ENCODE measurements around the gene MOXD1. TPM values are rescaled to one million over a fixed set of nuclear protein-coding genes. Genes with fewer than 3 reads are reported as not detected.
A peak's percentile ranks its signal among the peaks of the same experiment; 100 is the strongest.

The MOXD1 gene
- polyA plus RNA-seq (2012; ENCODE audit: low read depth, missing spikeins) = 5.2 TPM

DNA sequence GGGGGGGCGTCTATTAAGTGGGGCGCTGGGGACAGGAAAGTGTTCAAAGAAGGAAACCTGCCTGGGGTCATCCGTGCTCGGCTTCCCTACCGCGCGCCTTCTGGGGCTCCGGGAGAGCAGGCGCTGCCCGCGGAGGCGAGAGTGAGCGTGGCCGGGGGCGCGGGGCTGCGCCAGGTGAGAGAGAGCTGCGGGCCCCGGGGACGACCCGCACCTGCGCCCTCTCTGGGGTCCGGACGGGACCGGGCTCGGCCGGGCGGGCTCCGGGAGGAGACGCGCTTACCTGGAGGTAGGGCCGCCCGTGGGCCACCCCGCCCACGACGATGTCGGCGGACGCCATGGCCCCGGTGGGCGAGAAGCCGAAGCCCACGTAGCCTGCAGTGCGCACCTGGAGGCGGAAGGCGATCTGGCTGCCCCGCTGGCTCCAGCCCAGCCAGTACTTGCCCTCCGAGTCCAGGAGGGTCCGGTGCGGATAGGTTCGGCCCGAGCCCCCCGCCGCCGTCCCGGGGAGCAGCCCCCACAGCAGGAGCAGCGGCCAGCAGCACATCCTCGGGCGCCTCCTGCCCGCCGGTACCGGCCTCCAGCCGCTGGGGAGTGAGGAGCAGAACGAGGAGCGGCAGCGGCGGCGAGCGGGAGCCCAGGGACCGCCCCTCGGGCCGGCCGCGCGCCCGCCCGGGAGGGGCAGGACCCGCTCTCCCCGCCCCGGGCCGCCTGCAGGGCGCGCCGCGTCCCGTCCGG is at the start of gene MOXD1:
Gene MOXD1, minus strand, starts transcription at position 593 of the 735 bp plus-strand sequence. Its CDS starts 49 bp downstream, at position 544.
- FAIRE-seq (no peak), DNase-seq (ENCODE audit: insufficient read length, low spot score) (peak; percentile 41)
- TF ChIP-seq PAX5 (IDR thresholded peaks at IDR 0.05; ENCODE audit: insufficient read depth, low read length, severe bottlenecking) = no peak
- no peak for TF ChIP-seq SPI1 (IDR thresholded peaks at IDR 0.05; ENCODE audit: low read depth, low read length)
- no peak for TF ChIP-seq POLR2A (IDR thresholded peaks at IDR 0.05; ENCODE audit: low read depth, low read length)
- TF ChIP-seq TAF1 (IDR thresholded peaks at IDR 0.05; ENCODE audit: low read depth, low read length) = no peak
- TF ChIP-seq POLR2AphosphoS5 (IDR thresholded peaks at IDR 0.05; ENCODE audit: low read depth, low read length) = no peak
- TF ChIP-seq POU2F2 (IDR thresholded peaks at IDR 0.05; ENCODE audit: low read depth, low read length) = no peak

DNA sequence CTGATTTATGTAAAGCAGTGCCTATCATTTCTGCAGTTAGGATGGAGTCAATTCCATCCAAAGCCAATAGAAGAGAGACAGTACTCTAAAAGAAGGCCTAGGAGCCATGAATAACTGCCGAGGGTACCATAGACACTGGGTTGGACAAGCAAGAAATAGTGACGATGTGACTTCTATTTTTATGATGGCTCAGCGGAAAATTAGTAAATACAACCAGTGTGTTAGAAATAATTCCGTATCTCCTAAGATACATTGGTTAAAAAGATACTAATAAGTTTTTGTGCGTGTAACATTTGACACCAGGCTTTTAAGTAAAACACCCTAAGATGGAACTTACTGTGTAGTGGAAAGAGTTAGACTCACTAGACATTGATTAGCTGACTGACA is 45.6 kb upstream of the MOXD1 start:
- DNase-seq (ENCODE audit: insufficient read length, low spot score) = no peak
- TF ChIP-seq POU2F2 (IDR thresholded peaks at IDR 0.05; ENCODE audit: low read depth, low read length) (no peak), POLR2AphosphoS5 (IDR thresholded peaks at IDR 0.05; ENCODE audit: low read depth, low read length) (no peak), POLR2A (IDR thresholded peaks at IDR 0.05; ENCODE audit: low read depth, low read length) (no peak), TAF1 (IDR thresholded peaks at IDR 0.05; ENCODE audit: low read depth, low read length) (no peak), PAX5 (IDR thresholded peaks at IDR 0.05; ENCODE audit: insufficient read depth, low read length, severe bottlenecking) (no peak), SPI1 (IDR thresholded peaks at IDR 0.05; ENCODE audit: low read depth, low read length) (no peak)
- no peak for FAIRE-seq

DNA sequence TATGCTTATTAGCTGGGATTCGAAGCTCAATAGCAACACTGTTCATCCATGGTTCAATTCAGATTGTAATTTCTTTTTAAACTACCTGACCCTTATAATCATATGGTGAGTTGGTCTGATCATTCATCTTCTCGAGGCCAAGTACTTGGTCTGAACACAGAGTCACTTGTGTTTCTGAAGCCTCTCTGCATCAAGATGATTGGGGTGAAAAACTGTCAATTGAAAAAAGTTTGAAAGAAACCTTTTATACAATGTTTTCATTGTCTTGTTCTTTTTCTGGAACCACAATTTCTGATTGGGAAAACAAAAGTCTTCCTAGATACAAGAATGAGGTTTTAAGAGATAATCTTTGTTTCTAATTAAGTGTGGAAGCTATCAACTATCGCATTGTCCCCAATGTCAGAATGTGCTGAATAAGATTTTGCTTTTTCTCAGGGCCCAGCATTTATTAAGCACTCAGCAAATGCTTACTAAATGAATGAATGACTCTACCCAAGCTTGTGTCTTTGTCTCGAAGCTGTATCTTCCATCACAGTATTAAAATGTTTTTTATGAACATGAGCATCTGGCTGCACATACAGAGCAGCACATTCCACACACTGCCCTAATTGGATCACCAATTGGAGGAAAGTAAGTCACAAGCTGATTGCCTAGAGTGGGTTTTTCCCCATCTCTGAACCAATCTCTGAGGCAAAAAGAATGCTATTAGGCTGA is 45.0 kb upstream of the MOXD1 start:
- DNase-seq (ENCODE audit: insufficient read length, low spot score) (no peak), FAIRE-seq (no peak)
- TF ChIP-seq POLR2A (IDR thresholded peaks at IDR 0.05; ENCODE audit: low read depth, low read length) (no peak), POLR2AphosphoS5 (IDR thresholded peaks at IDR 0.05; ENCODE audit: low read depth, low read length) (no peak)

DNA sequence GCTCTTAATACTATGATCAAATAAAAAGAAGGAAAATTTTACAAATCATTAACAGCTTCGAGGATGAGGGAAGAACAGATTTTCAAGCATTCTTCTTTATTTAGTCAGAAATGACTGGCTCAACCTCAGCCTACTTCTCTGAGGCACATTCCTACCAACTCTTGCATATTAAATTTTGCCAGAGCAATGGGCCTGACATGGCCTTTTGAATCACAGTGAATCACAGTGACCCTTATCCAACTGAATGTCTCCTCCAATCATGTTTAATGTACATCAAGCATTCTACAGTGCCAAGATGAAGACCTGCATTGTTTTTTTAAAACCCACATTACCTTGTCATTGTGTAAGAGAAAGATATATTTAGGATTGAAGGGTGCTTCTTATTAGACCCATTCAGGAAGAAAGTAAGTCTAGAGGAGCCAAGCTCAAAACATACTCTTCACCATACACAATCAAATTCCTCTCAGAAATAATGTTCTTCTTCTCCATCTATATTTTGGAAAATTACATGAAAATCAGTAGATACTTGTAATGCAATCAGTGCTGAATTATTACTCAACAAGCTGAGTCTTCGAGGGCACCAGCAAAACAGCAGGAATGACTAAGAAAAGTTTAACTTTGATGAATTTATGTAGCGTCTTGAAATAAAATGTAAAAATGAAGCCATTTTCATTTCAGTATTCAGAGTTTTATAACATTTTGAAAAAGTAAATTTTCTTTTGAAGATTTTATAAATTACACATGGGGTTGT is 44.1 kb upstream of the MOXD1 start:
- no peak for DNase-seq (ENCODE audit: insufficient read length, low spot score)
- no peak for FAIRE-seq
- TF ChIP-seq POLR2AphosphoS5 (IDR thresholded peaks at IDR 0.05; ENCODE audit: low read depth, low read length) = no peak
- TF ChIP-seq PAX5 (IDR thresholded peaks at IDR 0.05; ENCODE audit: insufficient read depth, low read length, severe bottlenecking) = no peak
- no peak for TF ChIP-seq POU2F2 (IDR thresholded peaks at IDR 0.05; ENCODE audit: low read depth, low read length)
- no peak for TF ChIP-seq SPI1 (IDR thresholded peaks at IDR 0.05; ENCODE audit: low read depth, low read length)
- TF ChIP-seq POLR2A (IDR thresholded peaks at IDR 0.05; ENCODE audit: low read depth, low read length) = no peak
- TF ChIP-seq TAF1 (IDR thresholded peaks at IDR 0.05; ENCODE audit: low read depth, low read length) = no peak

DNA sequence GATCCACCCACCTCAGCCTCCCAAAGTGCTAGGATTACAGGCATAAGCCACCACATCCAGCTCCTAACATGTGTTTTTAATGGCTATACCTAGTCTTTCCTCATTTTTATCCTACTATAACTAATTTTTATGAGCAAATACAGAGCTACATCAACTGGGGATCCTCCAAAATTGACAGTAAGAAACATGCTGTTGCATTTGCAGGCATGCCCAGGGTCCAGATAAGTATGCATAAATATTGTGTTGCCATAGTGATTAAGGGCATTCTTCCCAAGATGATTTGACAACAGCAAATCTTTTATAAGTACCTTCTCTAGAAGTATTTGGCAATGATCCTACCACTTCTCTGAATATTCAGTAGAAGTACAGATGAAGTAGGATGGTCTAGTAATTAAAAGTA is 41.9 kb upstream of the MOXD1 start:
- FAIRE-seq (no peak), DNase-seq (ENCODE audit: insufficient read length, low spot score) (no peak)

DNA sequence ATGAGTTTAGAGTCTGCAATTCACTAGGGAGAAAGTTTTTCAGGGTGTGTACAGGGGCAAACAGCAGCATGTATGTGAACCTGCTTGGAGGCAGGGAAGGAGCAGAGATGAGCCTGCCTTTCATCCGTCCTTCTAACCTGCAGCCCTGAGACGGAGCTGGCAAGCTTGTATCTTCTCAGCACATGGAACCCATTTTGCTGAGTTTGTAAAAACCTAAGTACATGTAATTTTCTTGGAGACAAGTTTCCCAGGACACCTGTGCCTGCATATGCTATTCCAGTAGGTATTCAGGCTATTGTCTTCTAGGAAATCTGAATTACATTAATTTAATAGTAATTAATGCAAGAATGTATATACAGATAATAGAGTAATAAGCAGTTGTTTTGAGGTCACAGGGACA is 28.8 kb upstream of the MOXD1 start:
- no peak for FAIRE-seq

More for the DNA sequence above, 41.9 kb upstream of the MOXD1 start:
- TF ChIP-seq TAF1 (IDR thresholded peaks at IDR 0.05; ENCODE audit: low read depth, low read length) (no peak), PAX5 (IDR thresholded peaks at IDR 0.05; ENCODE audit: insufficient read depth, low read length, severe bottlenecking) (no peak), POLR2AphosphoS5 (IDR thresholded peaks at IDR 0.05; ENCODE audit: low read depth, low read length) (no peak)

DNA sequence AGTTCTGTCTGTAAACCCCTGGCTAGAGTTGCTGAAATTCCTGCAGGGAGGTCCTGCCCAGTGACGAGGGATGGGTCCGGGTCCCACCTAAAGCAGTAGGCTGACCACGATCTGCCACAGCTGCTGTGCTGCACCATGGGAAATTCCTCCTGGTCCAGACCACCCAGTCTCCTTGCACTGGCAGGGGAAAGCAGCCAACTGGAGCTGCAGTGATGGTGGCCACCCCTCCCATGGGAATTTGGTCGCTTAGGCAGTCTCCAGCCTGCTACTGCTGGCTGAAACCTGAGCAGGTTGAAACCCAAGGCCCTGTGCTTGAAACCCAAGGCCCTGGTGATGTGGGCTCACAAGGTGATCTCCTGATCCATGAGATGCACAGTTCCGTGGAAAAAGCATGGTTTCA is 23.9 kb upstream of the MOXD1 start:
- TF ChIP-seq SPI1 (IDR thresholded peaks at IDR 0.05; ENCODE audit: low read depth, low read length) = no peak
- FAIRE-seq (no peak), DNase-seq (ENCODE audit: insufficient read length, low spot score) (no peak)

More for the DNA sequence above, 28.8 kb upstream of the MOXD1 start:
- TF ChIP-seq POU2F2 (IDR thresholded peaks at IDR 0.05; ENCODE audit: low read depth, low read length) (no peak), PAX5 (IDR thresholded peaks at IDR 0.05; ENCODE audit: insufficient read depth, low read length, severe bottlenecking) (no peak), POLR2AphosphoS5 (IDR thresholded peaks at IDR 0.05; ENCODE audit: low read depth, low read length) (no peak), SPI1 (IDR thresholded peaks at IDR 0.05; ENCODE audit: low read depth, low read length) (no peak), TAF1 (IDR thresholded peaks at IDR 0.05; ENCODE audit: low read depth, low read length) (no peak), POLR2A (IDR thresholded peaks at IDR 0.05; ENCODE audit: low read depth, low read length) (no peak)
- no peak for DNase-seq (ENCODE audit: insufficient read length, low spot score)

DNA sequence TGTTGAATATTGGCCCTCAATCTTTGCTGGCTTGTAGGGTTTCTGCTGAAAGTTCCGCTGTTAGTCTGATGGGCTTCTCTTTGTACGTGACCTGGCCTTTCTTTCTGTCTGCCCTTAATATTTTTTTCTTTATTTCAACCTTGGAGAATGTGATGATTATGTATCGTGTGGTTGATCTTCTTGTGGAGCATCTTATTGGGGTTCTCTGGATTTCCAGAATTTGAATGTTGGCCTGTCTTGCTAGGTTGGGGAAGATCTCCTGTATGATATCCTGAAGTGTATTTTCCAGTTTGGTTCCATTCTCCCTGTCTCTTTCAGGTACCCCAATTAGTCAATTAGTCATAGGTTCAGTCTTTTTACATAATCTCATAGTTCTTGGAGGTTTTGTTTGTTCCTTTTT is 22.6 kb upstream of the MOXD1 start:
- FAIRE-seq (no peak), DNase-seq (ENCODE audit: insufficient read length, low spot score) (no peak)
- no peak for TF ChIP-seq SPI1 (IDR thresholded peaks at IDR 0.05; ENCODE audit: low read depth, low read length)
- TF ChIP-seq POLR2A (IDR thresholded peaks at IDR 0.05; ENCODE audit: low read depth, low read length) = no peak
- no peak for TF ChIP-seq POU2F2 (IDR thresholded peaks at IDR 0.05; ENCODE audit: low read depth, low read length)
- no peak for TF ChIP-seq PAX5 (IDR thresholded peaks at IDR 0.05; ENCODE audit: insufficient read depth, low read length, severe bottlenecking)
- TF ChIP-seq POLR2AphosphoS5 (IDR thresholded peaks at IDR 0.05; ENCODE audit: low read depth, low read length) = no peak
- TF ChIP-seq TAF1 (IDR thresholded peaks at IDR 0.05; ENCODE audit: low read depth, low read length) = no peak

DNA sequence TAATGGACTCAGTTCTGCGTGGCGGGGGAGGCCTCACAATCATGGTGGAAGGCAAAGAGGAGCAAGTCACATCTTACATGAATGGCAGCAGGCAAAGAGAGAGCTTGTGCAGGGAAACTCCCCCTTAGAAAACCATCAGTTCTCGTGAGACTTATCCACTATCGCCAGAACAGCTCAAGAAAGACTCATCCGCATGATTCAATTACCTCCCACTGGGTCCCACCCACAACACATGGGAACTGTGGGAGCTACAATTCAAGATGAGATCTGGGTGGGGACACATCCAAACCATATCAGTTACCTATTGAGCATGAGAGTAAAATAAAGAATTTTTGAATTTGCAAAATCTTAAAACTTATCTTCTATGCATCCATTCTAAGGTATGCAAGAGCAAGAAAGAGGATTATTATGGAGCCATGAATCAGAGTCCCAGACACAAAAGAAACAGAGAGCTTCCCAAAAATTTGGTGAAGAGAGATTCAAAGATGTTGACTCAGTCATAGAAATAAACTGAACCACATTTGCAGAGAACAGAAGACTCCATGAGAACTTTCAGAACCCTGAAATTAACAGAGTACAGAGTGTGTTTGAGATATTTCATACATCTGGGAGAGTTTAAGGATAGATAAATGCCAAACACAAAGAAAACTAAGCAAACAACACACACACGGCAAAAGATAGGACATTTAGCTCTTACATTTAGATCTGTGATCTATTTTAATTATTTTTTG is 17.1 kb upstream of the MOXD1 start:
- TF ChIP-seq POLR2A (IDR thresholded peaks at IDR 0.05; ENCODE audit: low read depth, low read length) (no peak), POU2F2 (IDR thresholded peaks at IDR 0.05; ENCODE audit: low read depth, low read length) (no peak), PAX5 (IDR thresholded peaks at IDR 0.05; ENCODE audit: insufficient read depth, low read length, severe bottlenecking) (no peak)
- FAIRE-seq = no peak
- no peak for DNase-seq (ENCODE audit: insufficient read length, low spot score)
